ENCODE results near the gene CDO1.
"Not testable (repeated sequence)": the region's sequence is repeated elsewhere in the genome, so short reads cannot be mapped to it uniquely, and the experiment has no call there.

The CDO1 gene

GRCh38 chr5:115829913-115830312, 13.5 kb upstream of the CDO1 start:
- DNase-seq (ENCODE audit: low read depth), result no peak

GRCh38 chr5:115825948-115826347, 9.5 kb upstream of the CDO1 start:
- no peak for DNase-seq (ENCODE audit: low read depth)

GRCh38 chr5:115824983-115825382, 8.5 kb upstream of the CDO1 start:
- not testable (repeated sequence) for DNase-seq (ENCODE audit: low read depth)

GRCh38 chr5:115820846-115821245, 4.4 kb upstream of the CDO1 start:
- no peak for DNase-seq (ENCODE audit: low read depth)

GRCh38 chr5:115818821-115819220, 2.4 kb upstream of the CDO1 start:
- DNase-seq (ENCODE audit: low read depth), result no peak

GRCh38 chr5:115817386-115817785, 927 bp upstream of the CDO1 start:
- DNase-seq (ENCODE audit: low read depth), result no peak

- no peak for DNase-seq (ENCODE audit: low read depth)
Measured at GRCh38 chr5:115815693-115816225, 700 bp downstream of the CDO1 start.

GRCh38 chr5:115815006-115815692, 1.3 kb downstream of the CDO1 start:
- no peak for DNase-seq (ENCODE audit: low read depth)

GRCh38 chr5:115813719-115814118, 2.7 kb downstream of the CDO1 start:
- DNase-seq (ENCODE audit: low read depth), result no peak

GRCh38 chr5:115812372-115812771, 4.1 kb downstream of the CDO1 start:
- DNase-seq (ENCODE audit: low read depth), result no peak

GRCh38 chr5:115811406-115811805, 5.1 kb downstream of the CDO1 start:
- DNase-seq (ENCODE audit: low read depth), result no peak

- DNase-seq (ENCODE audit: low read depth), result no peak
Measured at GRCh38 chr5:115810761-115811160, 5.7 kb downstream of the CDO1 start.

- no peak for DNase-seq (ENCODE audit: low read depth)
Measured at GRCh38 chr5:115809946-115810345, 6.5 kb downstream of the CDO1 start.

- DNase-seq (ENCODE audit: low read depth), result not testable (repeated sequence)
Measured at GRCh38 chr5:115808066-115808465, 8.4 kb downstream of the CDO1 start.

- DNase-seq (ENCODE audit: low read depth), result no peak
Measured at GRCh38 chr5:115807654-115808052, 8.8 kb downstream of the CDO1 start.

- DNase-seq (ENCODE audit: low read depth), result no peak
Measured at GRCh38 chr5:115806986-115807653, 9.3 kb downstream of the CDO1 start.

- no peak for DNase-seq (ENCODE audit: low read depth)
Measured at GRCh38 chr5:115801984-115802383, 14.5 kb downstream of the CDO1 start.

- DNase-seq (ENCODE audit: low read depth), result no peak
Measured at GRCh38 chr5:115801152-115801551, 15.3 kb downstream of the CDO1 start.

- DNase-seq (ENCODE audit: low read depth), result no peak
Measured at GRCh38 chr5:115800108-115800507, 16.4 kb downstream of the CDO1 start.

GRCh38 chr5:115798252-115798651, 18.2 kb downstream of the CDO1 start:
- DNase-seq (ENCODE audit: low read depth), result no peak

GRCh38 chr5:115796656-115797055, 19.8 kb downstream of the CDO1 start:
- DNase-seq (ENCODE audit: low read depth), result no peak

- DNase-seq (ENCODE audit: low read depth), result no peak
Measured at GRCh38 chr5:115795700-115796099, 20.8 kb downstream of the CDO1 start.

GRCh38 chr5:115788440-115788839, 28.0 kb downstream of the CDO1 start:
- DNase-seq (ENCODE audit: low read depth), result no peak

GRCh38 chr5:115787426-115787825, 29.0 kb downstream of the CDO1 start:
- no peak for DNase-seq (ENCODE audit: low read depth)

All from T follicular helper cell (primary cell).